ENCODE data around the gene SCN8A. TPM values are rescaled to one million over a fixed set of nuclear protein-coding genes. Genes with fewer than 3 reads are reported as not detected.

Gene SCN8A
- polyA plus RNA-seq, 1 experiment, result 9.6 TPM

DNA sequence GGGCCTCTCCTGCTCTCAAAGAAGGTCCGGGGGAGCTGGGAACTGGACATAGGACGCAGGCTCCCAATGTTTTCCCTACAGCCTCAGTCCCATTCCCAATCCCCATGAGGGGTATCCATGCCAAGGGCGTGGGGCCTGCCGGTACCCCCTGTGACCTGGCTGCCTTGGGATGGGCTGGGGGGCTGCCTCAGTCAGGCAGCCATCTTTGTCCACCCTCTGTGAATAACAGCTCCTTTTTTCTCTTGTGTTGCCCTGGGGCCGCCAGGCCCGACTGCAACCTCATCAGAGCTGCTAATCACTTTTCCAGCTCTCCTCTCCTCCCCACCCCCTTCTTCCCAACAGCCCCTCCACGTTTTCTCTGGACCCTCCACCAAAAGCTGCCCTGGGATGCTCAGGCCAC lies 246.3 kb downstream of the SCN8A start:
- no peak for DNase-seq (ENCODE audit: low read depth, low spot score)
- Histone ChIP-seq H3K4me3 (ENCODE audit: low read depth, low read length) (no peak overlapping the region), H3K27ac (ENCODE audit: low read depth, low read length) (no peak overlapping the region), H3K9me3 (ENCODE audit: control insufficient read depth, insufficient read depth, low read length) (no peaks in the 10 kb centered on the region; the same call in 1 of the 2 replicates), H3K27me3 (ENCODE audit: control insufficient read depth, insufficient read depth, low read length) (peaks cover 76% of the 10 kb centered on the region)
- ChIA-PET POLR2A (no interaction called here), CTCF (interaction anchor here (0.7 to 0.8 kb wide), 2 partner anchors 13 to 38 kb away, joined by 3 read pairs; no protein-coding TSS in a partner anchor)
- no peak for TF ChIP-seq CTCF (IDR thresholded peaks at IDR 0.05; ENCODE audit: low read depth, low read length)

- Histone ChIP-seq H3K9me3 (ENCODE audit: control insufficient read depth, insufficient read depth, low read length) (no peaks in the 10 kb centered on the region; the same call in 1 of the 2 replicates), H3K27ac (ENCODE audit: low read depth, low read length) (no peak overlapping the region), H3K27me3 (ENCODE audit: control insufficient read depth, insufficient read depth, low read length) (peaks cover 80% of the 10 kb centered on the region), H3K4me3 (ENCODE audit: low read depth, low read length) (no peak overlapping the region)
- ChIA-PET CTCF (interaction anchor here (0.7 kb wide), 1 partner anchor 37 kb away, joined by 3 read pairs; no protein-coding TSS in a partner anchor), POLR2A (no interaction called here)
- DNase-seq (ENCODE audit: low read depth, low spot score), result no peak
- no peak for TF ChIP-seq CTCF (IDR thresholded peaks at IDR 0.05; ENCODE audit: low read depth, low read length)
Measured at GRCh38 chr12:51838036-51838435, 247.0 kb downstream of the SCN8A start.

DNA sequence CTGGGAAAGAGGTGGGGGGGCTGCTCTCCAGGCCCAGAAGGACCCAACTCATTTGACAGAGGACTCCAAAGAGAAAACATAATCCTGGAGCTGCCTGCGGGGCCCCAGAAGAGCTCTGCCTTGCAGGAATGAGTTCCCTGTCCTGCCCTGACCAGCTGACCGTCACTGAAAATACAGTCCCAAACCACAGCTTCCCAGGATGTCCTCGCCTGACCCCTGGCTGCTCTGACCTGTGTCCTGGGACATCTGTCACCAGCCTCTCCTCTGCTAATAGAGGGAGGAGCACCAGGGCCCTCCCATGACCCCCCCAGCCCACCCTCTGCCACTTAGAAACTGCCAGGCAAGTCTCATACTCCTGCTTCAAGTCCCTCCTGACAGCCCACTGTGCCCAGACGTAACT lies 247.7 kb downstream of the SCN8A start:
- no peaks in the 10 kb centered on the region; the same call in 1 of the 2 replicates for H3K9me3 ChIP-seq (ENCODE audit: control insufficient read depth, insufficient read depth, low read length)
- TF ChIP-seq CTCF (IDR thresholded peaks at IDR 0.05; ENCODE audit: low read depth, low read length), result no peak
- POLR2A ChIA-PET, result interaction anchor here (0.5 kb wide), 1 partner anchor 19 kb away, joined by 5 read pairs; no protein-coding TSS in a partner anchor
- H3K27ac ChIP-seq (ENCODE audit: low read depth, low read length), result no peak overlapping the region
- DNase-seq (ENCODE audit: low read depth, low spot score), result no peak
- no peak overlapping the region for H3K4me3 ChIP-seq (ENCODE audit: low read depth, low read length)
- H3K27me3 ChIP-seq (ENCODE audit: control insufficient read depth, insufficient read depth, low read length), result peaks cover 77% of the 10 kb centered on the region
- CTCF ChIA-PET, result no interaction called here

DNA sequence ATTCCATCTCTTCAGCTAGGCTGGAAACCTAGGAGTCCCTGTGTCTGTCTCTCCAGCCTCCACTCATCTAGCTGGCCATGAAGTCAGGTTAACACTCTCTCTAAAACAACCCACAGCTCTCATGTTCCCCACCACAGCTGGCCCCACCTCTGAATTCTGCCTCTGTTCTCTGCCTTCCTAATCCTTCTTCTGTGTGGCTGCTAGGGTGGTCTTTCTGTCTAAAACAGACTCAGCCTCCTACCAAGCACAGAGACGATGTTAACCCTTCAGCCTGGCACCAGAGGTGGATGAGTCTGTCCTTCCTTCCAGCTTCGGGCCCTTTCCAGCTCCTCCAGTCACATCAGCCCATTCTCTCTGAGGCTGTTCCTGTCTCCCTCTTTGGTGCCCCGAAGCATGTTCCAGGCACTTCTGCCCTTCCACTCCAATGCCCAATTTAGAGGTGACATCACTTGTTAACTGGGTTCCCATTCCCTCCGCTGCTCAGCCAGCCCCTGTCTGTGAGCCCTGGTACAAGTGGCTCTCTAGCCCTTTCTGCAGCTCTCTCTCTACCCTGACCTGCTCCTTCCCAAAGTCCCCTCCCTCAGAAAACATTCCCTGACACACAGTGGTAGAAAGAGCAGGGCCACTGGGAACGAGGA lies 248.4 kb downstream of the SCN8A start:
- TF ChIP-seq CTCF (IDR thresholded peaks at IDR 0.05; ENCODE audit: low read depth, low read length), result no peak
- Histone ChIP-seq H3K9me3 (ENCODE audit: control insufficient read depth, insufficient read depth, low read length) (no peaks in the 10 kb centered on the region; the same call in 1 of the 2 replicates), H3K4me3 (ENCODE audit: low read depth, low read length) (no peak overlapping the region), H3K27me3 (ENCODE audit: control insufficient read depth, insufficient read depth, low read length) (peaks cover 76% of the 10 kb centered on the region), H3K27ac (ENCODE audit: low read depth, low read length) (no peak overlapping the region)
- CTCF ChIA-PET, result no interaction called here
- no peak for DNase-seq (ENCODE audit: low read depth, low spot score)
- POLR2A ChIA-PET, result interaction anchor here (0.5 kb wide), 1 partner anchor 20 kb away, joined by 5 read pairs; no protein-coding TSS in a partner anchor

GRCh38 chr12:51840966-51841365 lies 249.9 kb downstream of the SCN8A start:
- DNase-seq (ENCODE audit: low read depth, low spot score), result no peak
- H3K4me3 ChIP-seq (ENCODE audit: low read depth, low read length), result no peak overlapping the region
- POLR2A ChIA-PET, result no interaction called here
- CTCF ChIA-PET, result no interaction called here
- no peak overlapping the region for H3K27ac ChIP-seq (ENCODE audit: low read depth, low read length)
- TF ChIP-seq CTCF (IDR thresholded peaks at IDR 0.05; ENCODE audit: low read depth, low read length), result no peak
- H3K9me3 ChIP-seq (ENCODE audit: control insufficient read depth, insufficient read depth, low read length), result no peaks in the 10 kb centered on the region; the same call in 1 of the 2 replicates
- H3K27me3 ChIP-seq (ENCODE audit: control insufficient read depth, insufficient read depth, low read length), result peaks cover 79% of the 10 kb centered on the region
